Uterus (tissue), 2 donors: ENCODE measurements around the gene PTPA.

Source experiments
- POLR2A ChIP-seq, 2 donors: fragments of 450-650 bp; IDR thresholded peaks; one replicate each; pipeline ENCODE4 v1.6.1; 2016; ENCODE audit warnings: antibody characterized with exemption in 2 of 2, mild to moderate bottlenecking in 1 of 2, moderate library complexity in 1 of 2
- TF ChIP-seq, protein P1 (sequence below), 4 experiments: fragments of 200-600 bp in 2 of 4; fragments of 450-650 bp in 2 of 4; sonication (generic) in 2 of 4; IDR thresholded peaks; one replicate each; pipeline ENCODE4 v1.5.1; 2016 to 2019; ENCODE audit warnings: antibody characterized with exemption in 4 of 4, mild to moderate bottlenecking in 2 of 4, moderate library complexity in 1 of 4

DNA sequence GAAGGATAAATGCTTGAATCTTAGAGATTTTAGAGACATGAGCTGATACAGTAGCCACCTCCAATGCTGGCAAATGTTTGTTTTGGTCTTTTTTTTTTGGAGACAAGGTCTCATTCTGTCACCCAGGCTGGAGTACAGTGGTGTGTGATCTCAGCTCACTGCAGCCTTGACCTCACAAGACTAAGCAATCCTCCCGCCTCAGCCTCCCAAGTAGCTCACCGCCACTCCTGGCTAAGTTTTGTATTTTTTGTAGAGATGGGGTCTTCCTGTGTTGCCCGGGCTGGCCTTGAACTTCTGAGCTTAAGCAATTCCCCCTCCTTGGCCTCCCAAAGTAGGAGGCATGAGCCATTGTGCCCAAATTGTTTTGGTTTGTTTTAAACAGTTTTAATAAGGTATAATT lies 37.1 kb upstream of the PTPA start:
- TF ChIP-seq, protein P1, sequence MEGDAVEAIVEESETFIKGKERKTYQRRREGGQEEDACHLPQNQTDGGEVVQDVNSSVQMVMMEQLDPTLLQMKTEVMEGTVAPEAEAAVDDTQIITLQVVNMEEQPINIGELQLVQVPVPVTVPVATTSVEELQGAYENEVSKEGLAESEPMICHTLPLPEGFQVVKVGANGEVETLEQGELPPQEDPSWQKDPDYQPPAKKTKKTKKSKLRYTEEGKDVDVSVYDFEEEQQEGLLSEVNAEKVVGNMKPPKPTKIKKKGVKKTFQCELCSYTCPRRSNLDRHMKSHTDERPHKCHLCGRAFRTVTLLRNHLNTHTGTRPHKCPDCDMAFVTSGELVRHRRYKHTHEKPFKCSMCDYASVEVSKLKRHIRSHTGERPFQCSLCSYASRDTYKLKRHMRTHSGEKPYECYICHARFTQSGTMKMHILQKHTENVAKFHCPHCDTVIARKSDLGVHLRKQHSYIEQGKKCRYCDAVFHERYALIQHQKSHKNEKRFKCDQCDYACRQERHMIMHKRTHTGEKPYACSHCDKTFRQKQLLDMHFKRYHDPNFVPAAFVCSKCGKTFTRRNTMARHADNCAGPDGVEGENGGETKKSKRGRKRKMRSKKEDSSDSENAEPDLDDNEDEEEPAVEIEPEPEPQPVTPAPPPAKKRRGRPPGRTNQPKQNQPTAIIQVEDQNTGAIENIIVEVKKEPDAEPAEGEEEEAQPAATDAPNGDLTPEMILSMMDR (IDR thresholded peaks at IDR 0.05), result no peak
- no peak for TF ChIP-seq POLR2A (IDR thresholded peaks at IDR 0.05)
